ENCODE results near the gene RPS14.
"Not testable (repeated sequence)": the region's sequence is repeated elsewhere in the genome, so short reads cannot be mapped to it uniquely, and the experiment has no call there.

RPS14 gene

GRCh38 chr5:150481972-150482406, 32.5 kb upstream of the RPS14 start:
- TF ChIP-seq, protein P1, sequence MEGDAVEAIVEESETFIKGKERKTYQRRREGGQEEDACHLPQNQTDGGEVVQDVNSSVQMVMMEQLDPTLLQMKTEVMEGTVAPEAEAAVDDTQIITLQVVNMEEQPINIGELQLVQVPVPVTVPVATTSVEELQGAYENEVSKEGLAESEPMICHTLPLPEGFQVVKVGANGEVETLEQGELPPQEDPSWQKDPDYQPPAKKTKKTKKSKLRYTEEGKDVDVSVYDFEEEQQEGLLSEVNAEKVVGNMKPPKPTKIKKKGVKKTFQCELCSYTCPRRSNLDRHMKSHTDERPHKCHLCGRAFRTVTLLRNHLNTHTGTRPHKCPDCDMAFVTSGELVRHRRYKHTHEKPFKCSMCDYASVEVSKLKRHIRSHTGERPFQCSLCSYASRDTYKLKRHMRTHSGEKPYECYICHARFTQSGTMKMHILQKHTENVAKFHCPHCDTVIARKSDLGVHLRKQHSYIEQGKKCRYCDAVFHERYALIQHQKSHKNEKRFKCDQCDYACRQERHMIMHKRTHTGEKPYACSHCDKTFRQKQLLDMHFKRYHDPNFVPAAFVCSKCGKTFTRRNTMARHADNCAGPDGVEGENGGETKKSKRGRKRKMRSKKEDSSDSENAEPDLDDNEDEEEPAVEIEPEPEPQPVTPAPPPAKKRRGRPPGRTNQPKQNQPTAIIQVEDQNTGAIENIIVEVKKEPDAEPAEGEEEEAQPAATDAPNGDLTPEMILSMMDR (IDR thresholded peaks at IDR 0.05; ENCODE audit: control insufficient read depth, insufficient read depth, low read depth, low read length, missing control alignments), result no peak
- no peak for DNase-seq (ENCODE audit: low read depth)
- no peak overlapping the region for H3K4me3 ChIP-seq (ENCODE audit: control insufficient read depth, low read depth, low read length)

GRCh38 chr5:150481708-150481965, 32.1 kb upstream of the RPS14 start:
- TF ChIP-seq, protein P1 (IDR thresholded peaks at IDR 0.05; ENCODE audit: control insufficient read depth, insufficient read depth, low read depth, low read length, missing control alignments), result no peak
- no peak overlapping the region for H3K4me3 ChIP-seq (ENCODE audit: control insufficient read depth, low read depth, low read length)
- no peak for DNase-seq (ENCODE audit: low read depth)

- H3K4me3 ChIP-seq (ENCODE audit: control insufficient read depth, low read depth, low read length), result no peak overlapping the region
- DNase-seq (ENCODE audit: low read depth), result no peak
- TF ChIP-seq, protein P1 (IDR thresholded peaks at IDR 0.05; ENCODE audit: control insufficient read depth, insufficient read depth, low read depth, low read length, missing control alignments), result no peak
These were observed 29.9 kb upstream of the RPS14 start for GRCh38 chr5:150479416-150479815.

GRCh38 chr5:150476568-150476967, 27.0 kb upstream of the RPS14 start:
- not testable (repeated sequence) for H3K4me3 ChIP-seq (ENCODE audit: control insufficient read depth, low read depth, low read length)

GRCh38 chr5:150473673-150474358, 24.3 kb upstream of the RPS14 start:
- DNase-seq (ENCODE audit: low read depth), result no peak
- TF ChIP-seq, protein P1 (IDR thresholded peaks at IDR 0.05; ENCODE audit: control insufficient read depth, insufficient read depth, low read depth, low read length, missing control alignments), result no peak
- no peak overlapping the region for H3K4me3 ChIP-seq (ENCODE audit: control insufficient read depth, low read depth, low read length)

More at GRCh38 chr5:150476568-150476967, 27.0 kb upstream of the RPS14 start:
- DNase-seq (ENCODE audit: low read depth), result not testable (repeated sequence)

DNA sequence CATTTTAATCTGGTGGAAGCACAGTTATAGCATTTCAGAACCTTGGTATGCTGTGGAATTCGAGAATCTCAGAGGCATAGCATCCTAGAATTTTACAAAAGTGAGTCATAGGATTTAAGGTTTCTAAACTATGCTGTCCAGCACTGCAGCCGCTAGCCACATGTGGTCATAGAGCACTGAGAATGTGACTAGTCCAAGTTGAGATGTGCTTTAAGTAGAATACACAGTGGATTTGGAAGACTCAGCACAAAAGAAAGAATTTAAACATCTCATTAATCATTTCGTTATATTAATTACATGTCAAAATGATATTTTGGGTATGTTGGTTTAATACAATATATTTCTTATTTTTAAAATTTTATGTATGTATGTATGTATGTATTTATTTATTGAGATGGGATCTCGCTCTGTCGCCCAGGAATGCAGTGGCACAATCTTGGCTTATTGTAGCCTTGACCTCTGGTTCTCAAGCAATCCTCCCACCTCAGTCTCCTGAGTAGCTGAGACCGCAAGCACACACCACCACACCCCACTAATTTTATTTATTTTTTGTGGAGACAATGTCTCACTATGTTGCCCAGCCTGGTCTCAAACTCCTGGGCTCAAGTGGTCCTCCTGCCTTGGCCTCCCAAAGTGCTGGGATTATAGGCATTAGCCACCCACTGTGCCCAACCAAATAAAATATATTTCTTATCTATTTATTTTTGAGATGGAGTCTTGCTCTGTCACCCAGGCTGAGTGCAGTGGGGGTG, 20.4 kb upstream of the RPS14 start:
- TF ChIP-seq, protein P1 (IDR thresholded peaks at IDR 0.05; ENCODE audit: control insufficient read depth, insufficient read depth, low read depth, low read length, missing control alignments), result no peak
- peak; percentile 96 for DNase-seq (ENCODE audit: low read depth)
- no peak overlapping the region for H3K4me3 ChIP-seq (ENCODE audit: control insufficient read depth, low read depth, low read length)

DNA sequence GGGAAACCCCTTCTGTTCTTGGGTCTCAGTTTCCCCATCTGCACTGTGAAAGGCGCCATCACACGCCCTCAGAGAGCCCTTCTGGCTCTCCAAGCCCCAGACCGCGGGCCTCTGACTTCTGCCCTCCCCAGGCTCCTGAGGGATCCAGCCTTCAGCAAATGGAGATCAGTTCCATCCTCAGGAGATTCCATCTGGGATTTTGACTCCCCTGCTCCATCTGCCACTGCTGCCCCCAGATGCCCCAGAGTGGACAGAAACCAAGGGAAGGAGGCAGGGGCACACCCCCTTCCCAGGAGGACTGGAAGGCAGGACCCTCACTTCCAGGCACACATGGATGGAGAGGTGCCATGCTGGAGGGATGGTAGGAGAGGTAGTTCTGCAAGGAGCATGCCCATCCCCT, 18.7 kb upstream of the RPS14 start:
- no peak overlapping the region for H3K4me3 ChIP-seq (ENCODE audit: control insufficient read depth, low read depth, low read length)
- no peak for DNase-seq (ENCODE audit: low read depth)
- TF ChIP-seq, protein P1 (IDR thresholded peaks at IDR 0.05; ENCODE audit: control insufficient read depth, insufficient read depth, low read depth, low read length, missing control alignments), result no peak

Measured in AG09309 (cell line).